Activated CD8-positive, alpha-beta memory T cell treated with anti-CD3 and anti-CD28 coated beads for 1 hour (primary cell): Measurements from ENCODE around the gene TLCD3A.
"Not testable (repeated sequence)": the region's sequence is repeated elsewhere in the genome, so short reads cannot be mapped to it uniquely, and the experiment has no call there.

Source experiments
- DNase-seq, 2 donors: peaks; one replicate each; pipeline ENCODE4 v3.0.0-alpha.2; 2020; ENCODE audit warnings: low read depth in 1 of 2; ENCODE audit errors: extremely low read depth in 1 of 2

TLCD3A gene

DNA sequence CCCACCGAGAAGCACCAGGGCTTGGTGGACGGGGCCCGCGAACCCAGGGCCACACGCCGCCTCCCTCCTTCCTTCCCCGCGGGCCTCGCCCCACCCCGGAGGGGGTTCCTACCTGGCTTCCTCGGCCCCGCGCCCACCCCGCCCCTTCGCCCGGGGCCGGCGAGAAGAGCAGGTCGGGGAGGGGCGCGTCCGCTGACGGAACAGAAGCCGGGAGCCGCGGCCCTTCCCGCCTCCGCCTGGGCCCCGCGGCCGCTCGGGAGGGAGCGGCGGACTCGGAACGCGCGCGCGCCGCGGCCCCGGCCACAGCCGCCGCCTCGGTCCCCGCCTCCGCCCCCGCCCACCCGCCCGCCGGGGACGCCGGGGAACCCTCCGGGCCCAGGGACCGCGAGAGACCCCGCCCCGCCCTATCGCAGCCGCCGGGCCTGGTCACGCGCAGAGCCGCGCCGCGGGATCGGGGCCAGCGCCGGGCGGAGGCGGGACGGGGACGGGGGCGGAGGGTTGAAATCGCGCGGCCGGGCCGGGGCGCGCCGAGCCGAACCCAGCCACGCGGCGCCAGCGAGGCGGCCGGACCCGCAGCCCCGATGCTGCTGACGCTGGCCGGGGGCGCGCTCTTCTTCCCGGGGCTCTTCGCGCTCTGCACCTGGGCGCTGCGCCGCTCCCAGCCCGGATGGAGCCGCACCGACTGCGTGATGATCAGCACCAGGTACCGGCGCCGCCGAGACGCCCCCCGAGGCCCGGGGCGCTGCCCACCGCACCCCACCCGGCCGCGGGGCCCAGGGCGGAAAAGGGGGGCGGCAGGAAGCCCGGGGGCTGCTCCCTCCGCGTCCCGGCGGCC lies at the start of gene TLCD3A:
Gene TLCD3A (plus strand): TSS at position 530 of the 835 bp plus-strand sequence. CDS start 52 bp downstream, at position 582.
- DNase-seq: peak in 1 of 2 donors; percentile 28

DNA sequence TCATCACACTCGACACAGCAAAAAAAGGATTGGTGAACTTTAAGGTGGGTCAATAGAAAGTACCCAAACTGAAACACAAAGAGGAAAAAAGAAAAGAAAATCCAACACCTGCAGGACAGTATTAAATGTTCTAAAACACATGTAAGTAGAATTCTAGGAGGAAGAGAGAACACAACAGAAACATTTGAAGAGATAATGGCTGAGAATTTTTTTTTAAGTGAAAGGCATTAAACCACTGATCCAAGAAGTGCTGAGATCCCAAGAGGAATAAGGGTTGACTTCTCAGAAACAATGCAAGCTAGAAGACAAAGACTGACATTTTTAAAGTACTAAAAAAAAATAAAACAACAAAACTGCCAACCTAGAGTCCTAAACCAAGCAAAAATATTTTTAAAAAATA lies 49.4 kb upstream of the TLCD3A start:
- DNase-seq: no peak

DNA sequence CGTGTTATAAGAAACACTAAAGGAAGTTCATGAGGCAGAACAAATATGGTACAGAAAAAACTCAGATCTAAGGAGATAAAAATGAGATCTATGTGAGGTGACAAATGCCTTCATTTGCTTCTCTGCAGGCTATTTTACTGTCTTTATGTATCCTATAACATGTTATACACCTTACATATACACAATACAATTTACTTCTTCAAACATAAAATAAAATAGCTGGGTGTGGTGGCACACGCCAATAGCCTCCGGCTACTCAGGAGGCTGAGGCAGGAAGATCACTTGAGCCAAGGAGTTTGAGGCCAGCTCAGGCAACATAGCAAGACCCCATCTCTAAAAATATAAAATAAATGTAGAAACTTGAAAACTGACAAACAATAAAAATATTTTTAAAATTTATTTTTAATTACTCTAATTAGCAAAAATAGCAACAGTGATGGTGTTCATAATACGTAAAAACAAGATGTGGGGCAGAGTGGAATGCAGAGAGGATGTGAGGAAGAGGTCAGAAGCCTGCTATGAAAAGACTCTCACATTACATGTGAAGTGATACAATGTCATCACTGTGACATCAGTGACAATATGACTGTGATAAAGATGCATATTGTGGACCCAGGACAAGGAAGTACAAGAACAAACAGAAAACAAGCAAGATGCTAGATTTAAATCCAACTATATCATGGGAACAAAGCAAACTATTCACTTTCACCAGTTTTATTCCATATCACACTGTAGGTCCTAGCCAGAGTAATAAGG lies 48.7 kb upstream of the TLCD3A start:
- DNase-seq: no peak

- no peak for DNase-seq
These were observed 47.4 kb upstream of the TLCD3A start for GRCh38 chr17:685006-685405.

GRCh38 chr17:688100-688989 lies 44.1 kb upstream of the TLCD3A start:
- no peak for DNase-seq

DNA sequence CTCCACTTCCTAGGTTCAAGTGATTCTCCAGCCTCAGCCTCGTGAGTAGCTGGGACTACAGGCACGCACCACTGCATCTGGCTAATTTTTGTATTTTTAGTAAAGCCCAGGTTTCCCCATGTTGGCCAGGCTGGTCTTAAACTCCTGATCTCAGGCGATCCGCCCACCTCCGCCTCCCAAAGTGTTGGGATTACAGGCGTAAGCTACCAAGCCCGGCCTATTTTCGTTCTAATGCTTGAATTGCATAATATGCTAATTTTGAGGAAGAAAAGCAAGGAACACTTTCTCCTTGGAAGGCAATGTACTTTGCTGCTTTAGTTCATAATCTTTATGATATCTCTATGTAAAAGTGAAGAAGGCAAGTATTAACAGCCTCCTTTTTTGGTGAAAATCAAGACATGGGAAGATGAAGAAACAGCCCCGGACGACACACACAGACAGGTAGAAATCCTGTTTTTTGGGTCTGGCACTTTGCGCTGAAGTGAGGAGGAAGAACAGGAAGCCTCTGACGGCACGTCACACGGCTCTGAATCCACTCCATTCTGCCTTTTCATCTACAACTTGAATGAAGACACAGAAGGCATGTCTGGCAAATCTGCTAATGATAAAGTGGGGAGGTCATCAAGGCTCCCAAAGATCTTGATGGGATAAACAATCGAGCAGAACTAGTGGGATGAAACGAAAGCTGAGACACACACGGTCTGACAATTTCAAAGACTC lies 42.7 kb upstream of the TLCD3A start:
- no peak for DNase-seq

- DNase-seq: no peak
These were observed 42.0 kb upstream of the TLCD3A start for GRCh38 chr17:690361-690760.

DNA sequence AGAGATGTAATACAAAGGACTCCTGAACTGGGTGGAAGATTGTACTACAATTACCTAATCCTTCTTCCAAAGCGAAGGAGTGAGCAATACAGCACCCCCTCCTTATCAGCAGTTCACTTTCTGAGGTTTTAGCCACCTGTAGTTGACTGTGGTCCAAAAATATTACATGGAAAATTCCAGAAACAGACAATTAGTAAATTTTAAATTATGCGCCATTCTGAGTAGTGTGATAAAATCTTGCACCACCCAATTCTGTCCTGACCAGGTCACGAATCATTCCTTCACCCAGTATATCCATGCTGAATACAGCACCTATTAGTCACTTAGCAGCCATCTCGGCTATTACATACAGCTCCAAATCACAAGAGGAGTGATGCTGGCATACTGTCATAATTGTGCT lies 41.0 kb upstream of the TLCD3A start:
- DNase-seq: no peak

- DNase-seq: no peak
These were observed 40.3 kb upstream of the TLCD3A start for GRCh38 chr17:692116-692515.

DNA sequence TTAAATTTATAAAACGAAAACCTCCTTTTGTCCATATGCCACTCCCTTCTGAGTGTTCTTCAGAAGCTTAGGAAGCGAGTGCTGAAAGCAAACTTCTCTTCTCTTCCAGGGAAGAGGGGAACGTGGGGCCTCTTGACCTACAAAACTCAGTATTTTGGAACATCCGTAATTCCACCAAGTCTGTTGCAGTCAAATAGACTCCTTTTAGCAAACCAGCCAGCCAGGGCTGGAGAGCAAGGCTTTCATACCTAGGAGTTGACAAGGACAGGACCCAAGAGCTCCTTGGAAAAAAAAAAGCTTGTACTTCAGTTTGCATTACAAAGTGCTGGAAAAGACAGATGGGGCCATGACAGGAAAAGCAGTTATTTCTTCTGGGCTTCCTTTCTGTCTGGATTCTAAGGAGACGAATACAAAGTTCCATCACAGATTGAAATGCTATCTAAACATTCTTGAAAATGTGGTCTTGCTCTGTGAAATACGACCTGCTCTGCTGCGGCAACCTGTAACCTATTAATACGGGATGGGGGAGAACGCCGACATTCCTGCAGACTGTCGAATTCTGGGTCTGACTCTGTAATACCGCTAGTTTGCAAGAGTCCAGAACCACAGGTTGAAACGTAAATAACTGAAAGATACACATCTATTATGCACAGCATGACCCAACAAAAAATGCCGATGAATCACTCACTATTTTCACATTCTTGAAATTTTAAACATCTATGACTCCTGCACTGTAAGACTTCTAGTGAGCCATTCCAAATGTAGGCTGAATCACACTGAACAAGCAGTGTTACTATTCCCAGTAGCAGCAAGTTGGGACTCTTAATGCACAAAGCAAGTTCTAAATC lies 38.4 kb upstream of the TLCD3A start:
- no peak for DNase-seq

- DNase-seq: no peak
These were observed 36.0 kb upstream of the TLCD3A start for GRCh38 chr17:696369-696768.

GRCh38 chr17:697682-698081 lies 34.7 kb upstream of the TLCD3A start:
- no peak for DNase-seq

- not testable (repeated sequence) for DNase-seq
These were observed 34.3 kb upstream of the TLCD3A start for GRCh38 chr17:698096-698495.

DNA sequence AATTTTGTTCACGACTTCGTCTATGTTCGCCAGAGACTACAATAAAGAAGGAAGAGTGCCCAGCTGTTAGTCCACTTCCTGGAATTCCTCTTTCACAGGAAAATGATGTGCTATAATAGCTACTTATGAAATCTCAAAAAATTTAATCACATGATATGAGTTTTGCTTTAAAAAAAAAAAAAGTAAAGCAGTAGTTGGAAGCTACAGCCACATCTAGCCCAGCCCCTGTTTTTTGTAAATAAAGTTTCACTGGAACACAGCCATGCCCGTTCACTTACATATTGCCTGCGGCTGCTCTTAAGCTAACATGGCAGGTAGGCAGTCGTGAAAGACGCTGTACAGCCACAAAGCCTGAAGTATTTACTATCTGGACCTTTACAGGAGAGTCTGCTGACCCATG lies 33.1 kb upstream of the TLCD3A start:
- no peak for DNase-seq

DNA sequence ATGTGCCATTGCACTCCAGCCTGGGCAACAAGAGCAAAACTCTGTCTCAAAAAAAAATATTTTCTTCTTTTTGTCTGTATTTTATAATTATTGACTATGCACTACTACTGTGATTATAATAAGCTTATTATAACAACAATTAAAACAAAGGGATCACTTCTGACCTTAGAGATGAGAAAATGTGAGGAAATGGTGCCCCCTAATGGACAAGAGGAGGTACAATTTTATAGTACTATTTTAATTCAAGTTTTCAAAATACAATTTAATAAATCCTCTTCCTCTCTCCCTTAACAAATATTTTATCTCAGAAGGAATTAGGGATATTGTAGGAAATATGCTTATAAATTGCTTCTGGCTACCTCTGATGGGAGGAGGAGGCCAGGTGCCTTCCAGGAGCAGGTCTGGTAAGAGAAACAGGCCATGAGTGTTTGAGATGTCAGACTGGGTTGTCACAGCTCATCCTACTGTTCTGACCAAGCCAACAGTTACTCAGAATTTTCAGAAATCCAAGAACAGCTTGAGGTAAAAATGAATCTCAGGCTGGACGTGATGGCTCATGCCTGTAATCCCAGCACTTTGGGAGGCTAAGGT lies 31.8 kb upstream of the TLCD3A start:
- no peak for DNase-seq

GRCh38 chr17:703081-703875 lies 29.1 kb upstream of the TLCD3A start:
- no peak for DNase-seq

DNA sequence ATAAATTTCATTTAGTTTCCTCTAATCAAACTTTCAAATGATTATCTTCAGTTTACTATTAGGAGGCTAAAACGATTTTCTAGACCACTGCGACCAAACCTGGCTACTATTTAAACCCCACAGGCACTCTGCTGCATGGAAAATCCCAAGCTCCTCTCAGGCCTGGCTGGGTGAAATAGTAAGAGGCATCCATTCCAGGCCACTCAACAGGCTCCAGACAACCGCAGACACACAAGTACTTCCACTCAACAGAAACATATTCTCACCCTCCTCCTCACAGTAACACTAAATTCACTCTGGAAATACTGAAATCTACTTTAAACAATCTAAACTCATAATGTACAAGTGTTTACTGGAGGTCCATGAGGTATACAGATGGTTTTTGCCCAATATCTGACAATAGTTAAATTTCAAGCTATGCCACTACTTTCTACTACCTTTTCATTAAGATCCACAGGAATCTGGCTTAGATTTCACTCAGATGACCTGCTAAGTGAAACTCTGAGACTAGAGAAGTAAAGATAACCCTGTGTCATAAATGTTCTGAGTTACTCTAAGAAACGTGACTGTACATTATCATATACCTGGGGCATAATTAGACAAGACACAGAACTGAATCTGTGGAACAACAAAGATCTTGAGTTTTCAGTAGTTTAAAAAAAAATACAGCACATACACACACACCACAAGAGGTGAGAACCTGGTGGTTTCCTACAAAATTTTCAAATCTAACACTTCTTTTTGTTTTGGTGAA lies 28.1 kb upstream of the TLCD3A start:
- no peak for DNase-seq

GRCh38 chr17:705011-705410 lies 27.4 kb upstream of the TLCD3A start:
- DNase-seq: no peak
